AG10803 (cell line): Measurements from ENCODE around the gene KIF25.

Experiments used
- DNase-seq: peaks from one replicate; pipeline ENCODE4 v3.0.0; 2010; ENCODE audit warnings: low read depth
- H3K4me3 ChIP-seq: 2 replicates; pipeline ENCODE4 v1.5.1; 2011; ENCODE audit warnings: mild to moderate bottlenecking, low read length, control low read depth
- CTCF ChIP-seq: conservative IDR thresholded peaks from 2 replicates; pipeline ENCODE4 v1.5.1; 2011; ENCODE audit warnings: mild to moderate bottlenecking, low read length, control low read depth, inconsistent platforms

Gene KIF25

GRCh38 chr6:168035661-168036545 lies 38.4 kb downstream of the KIF25 start:
- peak overlapping the region; percentile 68 for H3K4me3 ChIP-seq
- DNase-seq = peak; percentile 8
- TF ChIP-seq CTCF = no peak

- DNase-seq = no peak
- TF ChIP-seq CTCF = no peak
- H3K4me3 ChIP-seq = no peak overlapping the region
Measured at GRCh38 chr6:168037242-168037641, 39.8 kb downstream of the KIF25 start.

GRCh38 chr6:168037856-168038255 lies 40.4 kb downstream of the KIF25 start:
- TF ChIP-seq CTCF = no peak
- H3K4me3 ChIP-seq = no peak overlapping the region
- no peak for DNase-seq

- TF ChIP-seq CTCF = no peak
- no peak for DNase-seq
- H3K4me3 ChIP-seq = no peak overlapping the region
Measured at GRCh38 chr6:168038576-168039140, 41.2 kb downstream of the KIF25 start.

GRCh38 chr6:168039301-168039700 lies 41.8 kb downstream of the KIF25 start:
- no peak overlapping the region for H3K4me3 ChIP-seq
- no peak for DNase-seq
- no peak for TF ChIP-seq CTCF

GRCh38 chr6:168039849-168040248 lies 42.4 kb downstream of the KIF25 start:
- no peak for DNase-seq
- no peak overlapping the region for H3K4me3 ChIP-seq
- no peak for TF ChIP-seq CTCF
